Uterus (tissue), 4 donors: ENCODE data around the gene IQSEC2. TPM values are rescaled to one million over a fixed set of nuclear protein-coding genes. Genes with fewer than 3 reads are reported as not detected.

Experiments used
- DNase-seq, 2 donors: peaks; one replicate each; pipeline ENCODE4 v3.0.0-alpha.2; 2019 to 2020
- H3K27ac ChIP-seq, 2 donors: fragments of 200-600 bp; sonication (generic); 1 replicate in 1 of 2; 2 replicates in 1 of 2; pipeline ENCODE4 v1.5.1; 2016 to 2018
- H3K27me3 ChIP-seq, 2 donors: fragments of 200-600 bp; sonication (generic); one replicate each; pipeline ENCODE4 v1.5.1; 2018 to 2019; ENCODE audit warnings: control low read depth in 1 of 2
- H3K36me3 ChIP-seq, 2 donors: fragments of 200-600 bp; sonication (generic); one replicate each; pipeline ENCODE4 v1.5.1; 2019; ENCODE audit warnings: control low read depth in 1 of 2
- H3K4me1 ChIP-seq, 2 donors: fragments of 200-600 bp; sonication (generic); one replicate each; pipeline ENCODE4 v1.5.1; 2018 to 2019; ENCODE audit warnings: control low read depth in 1 of 2
- H3K4me3 ChIP-seq, 2 donors: fragments of 200-600 bp; sonication (generic); 1 replicate in 1 of 2; 2 replicates in 1 of 2; pipeline ENCODE4 v1.5.1; 2018 to 2019; ENCODE audit warnings: mild to moderate bottlenecking in 1 of 2
- H3K9me3 ChIP-seq, 2 donors: fragments of 200-600 bp; sonication (generic); one replicate each; pipeline ENCODE4 v1.5.1; 2019; ENCODE audit warnings: control low read depth in 1 of 2
- POLR2A ChIP-seq, 2 donors: fragments of 450-650 bp; IDR thresholded peaks; one replicate each; pipeline ENCODE4 v1.6.1; 2016; ENCODE audit warnings: antibody characterized with exemption in 2 of 2, mild to moderate bottlenecking in 1 of 2, moderate library complexity in 1 of 2
- intact Hi-C: fragments of 100-400 bp; cut with DNase I; formaldehyde crosslinking; loops from one replicate; pipeline ENCODE4 v1.15.1; 2023; ENCODE audit warnings: low total_unique reads
- total RNA-seq, 4 donors: library from RNA; depleted of rRNA in 3 of 4; stranded (reverse); fragments of >200 nt in 3 of 4; gene quantifications; one replicate each; pipeline versions ENCODE4 v1.1.0 to v1.2.4, GENCODE V29; 2014 to 2023
- TF ChIP-seq, protein P1 (sequence below), 4 experiments: fragments of 200-600 bp in 2 of 4; fragments of 450-650 bp in 2 of 4; sonication (generic) in 2 of 4; IDR thresholded peaks; one replicate each; pipeline ENCODE4 v1.5.1; 2016 to 2019; ENCODE audit warnings: antibody characterized with exemption in 4 of 4, mild to moderate bottlenecking in 2 of 4, moderate library complexity in 1 of 4
- donor health status: DM: yes; HTN: yes; CAD: no.

Gene IQSEC2
- total RNA-seq, 4 donors from 2014 or later, result 4.1 to 31.6 (median 8.9) TPM

GRCh38 chrX:53305219-53305995 lies 24.0 kb upstream of the IQSEC2 start:
- intact Hi-C loops, result no loop called here
- Histone ChIP-seq H3K27me3 (no peaks in the 10 kb centered on the region), H3K9me3 (no peaks in the 10 kb centered on the region), H3K27ac (no peak overlapping the region), H3K36me3 (no peaks in the 10 kb centered on the region), H3K4me1 (no peaks in the 10 kb centered on the region), H3K4me3 (no peak overlapping the region)
- no peak for DNase-seq
- TF ChIP-seq, protein P1, sequence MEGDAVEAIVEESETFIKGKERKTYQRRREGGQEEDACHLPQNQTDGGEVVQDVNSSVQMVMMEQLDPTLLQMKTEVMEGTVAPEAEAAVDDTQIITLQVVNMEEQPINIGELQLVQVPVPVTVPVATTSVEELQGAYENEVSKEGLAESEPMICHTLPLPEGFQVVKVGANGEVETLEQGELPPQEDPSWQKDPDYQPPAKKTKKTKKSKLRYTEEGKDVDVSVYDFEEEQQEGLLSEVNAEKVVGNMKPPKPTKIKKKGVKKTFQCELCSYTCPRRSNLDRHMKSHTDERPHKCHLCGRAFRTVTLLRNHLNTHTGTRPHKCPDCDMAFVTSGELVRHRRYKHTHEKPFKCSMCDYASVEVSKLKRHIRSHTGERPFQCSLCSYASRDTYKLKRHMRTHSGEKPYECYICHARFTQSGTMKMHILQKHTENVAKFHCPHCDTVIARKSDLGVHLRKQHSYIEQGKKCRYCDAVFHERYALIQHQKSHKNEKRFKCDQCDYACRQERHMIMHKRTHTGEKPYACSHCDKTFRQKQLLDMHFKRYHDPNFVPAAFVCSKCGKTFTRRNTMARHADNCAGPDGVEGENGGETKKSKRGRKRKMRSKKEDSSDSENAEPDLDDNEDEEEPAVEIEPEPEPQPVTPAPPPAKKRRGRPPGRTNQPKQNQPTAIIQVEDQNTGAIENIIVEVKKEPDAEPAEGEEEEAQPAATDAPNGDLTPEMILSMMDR (IDR thresholded peaks at IDR 0.05), result no peak
- TF ChIP-seq POLR2A (IDR thresholded peaks at IDR 0.05), result no peak

GRCh38 chrX:53303195-53303594 lies 21.8 kb upstream of the IQSEC2 start:
- Histone ChIP-seq H3K4me1 (no peaks in the 10 kb centered on the region), H3K27ac (no peak overlapping the region), H3K36me3 (no peaks in the 10 kb centered on the region), H3K27me3 (no peaks in the 10 kb centered on the region), H3K9me3 (no peaks in the 10 kb centered on the region), H3K4me3 (no peak overlapping the region)
- TF ChIP-seq POLR2A (IDR thresholded peaks at IDR 0.05), result no peak
- TF ChIP-seq, protein P1 (IDR thresholded peaks at IDR 0.05), result no peak
- intact Hi-C loops, result no loop called here
- no peak for DNase-seq

DNA sequence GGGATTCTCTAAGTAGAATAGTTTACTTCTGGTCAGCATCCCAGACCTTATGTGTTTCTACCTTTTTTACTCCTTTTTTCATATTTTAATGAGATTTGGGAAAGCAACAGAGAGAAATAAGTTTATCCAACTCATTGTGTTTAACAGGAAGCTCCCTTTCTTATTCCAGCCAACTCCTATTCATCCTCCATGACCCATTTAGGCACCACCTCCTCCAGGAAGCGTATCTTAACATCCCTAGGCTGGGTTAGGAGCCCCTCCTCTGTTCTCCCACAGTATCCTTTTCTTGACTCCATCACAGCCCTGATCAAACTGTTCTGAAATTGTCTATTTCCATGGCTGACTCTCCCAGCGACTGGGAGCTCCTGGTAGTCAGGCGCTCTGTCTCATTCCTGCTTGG lies 18.8 kb upstream of the IQSEC2 start:
- H3K27me3 ChIP-seq, result no peaks in the 10 kb centered on the region
- no peaks in the 10 kb centered on the region for H3K36me3 ChIP-seq
- no peak overlapping the region for H3K4me3 ChIP-seq
- H3K4me1 ChIP-seq, result no peaks in the 10 kb centered on the region
- no peaks in the 10 kb centered on the region for H3K9me3 ChIP-seq
- intact Hi-C loops, result no loop called here
- no peak overlapping the region for H3K27ac ChIP-seq
- TF ChIP-seq, protein P1 (IDR thresholded peaks at IDR 0.05), result no peak
- no peak for TF ChIP-seq POLR2A (IDR thresholded peaks at IDR 0.05)
- DNase-seq, result no peak

GRCh38 chrX:53294024-53294648 lies 12.8 kb upstream of the IQSEC2 start:
- no peak for TF ChIP-seq POLR2A (IDR thresholded peaks at IDR 0.05)
- TF ChIP-seq, protein P1 (IDR thresholded peaks at IDR 0.05), result no peak

GRCh38 chrX:53291596-53291995 lies 10.2 kb upstream of the IQSEC2 start:
- H3K9me3 ChIP-seq, result no peaks in the 10 kb centered on the region
- TF ChIP-seq, protein P1 (IDR thresholded peaks at IDR 0.05), result no peak
- no peak for TF ChIP-seq POLR2A (IDR thresholded peaks at IDR 0.05)
- H3K4me3 ChIP-seq, result no peak overlapping the region
- H3K27ac ChIP-seq, result no peak overlapping the region
- H3K4me1 ChIP-seq, result peaks cover 0 to 5% of the 10 kb centered on the region in 2 donors
- intact Hi-C loops, result no loop called here
- no peaks in the 10 kb centered on the region for H3K36me3 ChIP-seq
- no peaks in the 10 kb centered on the region for H3K27me3 ChIP-seq
- no peak for DNase-seq

More at GRCh38 chrX:53294024-53294648, 12.8 kb upstream of the IQSEC2 start:
- Histone ChIP-seq H3K36me3 (no peaks in the 10 kb centered on the region), H3K9me3 (no peaks in the 10 kb centered on the region), H3K4me3 (no peak overlapping the region), H3K4me1 (no peaks in the 10 kb centered on the region), H3K27me3 (no peaks in the 10 kb centered on the region), H3K27ac (no peak overlapping the region)
- intact Hi-C loops, result no loop called here
- no peak for DNase-seq
